GM19043 (cell line): Measurements from ENCODE around the gene GPR18.

ENCODE experiments used
- ATAC-seq: cut with Tn5 transposase; IDR thresholded peaks from one replicate; pipeline ENCODE4 v1.9.1; 2021; ENCODE audit warnings: low read depth; ENCODE audit not compliant: unreplicated experiment

The GPR18 gene

GRCh38 chr13:99258210-99258860, at the start of gene GPR18:
Gene GPR18 (minus strand): TSS chr13:99258379. CDS start chr13:99255872, 2,507 bp downstream.
- peak; percentile 84 for ATAC-seq

GRCh38 chr13:99307648-99308339, 49.6 kb upstream of the GPR18 start:
- ATAC-seq, result peak; percentile 32

GRCh38 chr13:99307247-99307646, 49.1 kb upstream of the GPR18 start, which contains the start of gene GPR183:
Gene GPR183 (minus strand): TSS chr13:99307399. CDS start chr13:99296145, 11,254 bp downstream.
- peak; percentile 63 for ATAC-seq

GRCh38 chr13:99305566-99305965, 47.4 kb upstream of the GPR18 start:
- no peak for ATAC-seq

- ATAC-seq, result no peak
These were observed 47.0 kb upstream of the GPR18 start for GRCh38 chr13:99305158-99305557.

GRCh38 chr13:99304541-99304940, 46.4 kb upstream of the GPR18 start:
- no peak for ATAC-seq

GRCh38 chr13:99303863-99304521, 45.8 kb upstream of the GPR18 start:
- no peak for ATAC-seq

- no peak for ATAC-seq
These were observed 44.7 kb upstream of the GPR18 start for GRCh38 chr13:99302637-99303505.

- ATAC-seq, result no peak
These were observed 43.9 kb upstream of the GPR18 start for GRCh38 chr13:99301913-99302636.

- no peak for ATAC-seq
These were observed 43.1 kb upstream of the GPR18 start for GRCh38 chr13:99301056-99301838.

GRCh38 chr13:99299920-99300341, 41.8 kb upstream of the GPR18 start:
- no peak for ATAC-seq

- no peak for ATAC-seq
These were observed 41.2 kb upstream of the GPR18 start for GRCh38 chr13:99299256-99299919.

GRCh38 chr13:99298056-99298455, 39.9 kb upstream of the GPR18 start:
- no peak for ATAC-seq

GRCh38 chr13:99297331-99297730, 39.2 kb upstream of the GPR18 start:
- ATAC-seq, result no peak

- ATAC-seq, result peak; percentile 51
These were observed 38.2 kb upstream of the GPR18 start for GRCh38 chr13:99296398-99296797.

GRCh38 chr13:99295488-99296252, 37.5 kb upstream of the GPR18 start:
- ATAC-seq, result no peak

GRCh38 chr13:99294958-99295357, 36.8 kb upstream of the GPR18 start:
- ATAC-seq, result no peak

- ATAC-seq, result no peak
These were observed 36.0 kb upstream of the GPR18 start for GRCh38 chr13:99294198-99294597.
